Sigmoid colon (tissue), 4 donors: Measurements from ENCODE around the gene MBP.

Source experiments
- POLR2AphosphoS5 ChIP-seq, 4 donors: sonication (generic); formaldehyde crosslinking; IDR thresholded peaks; one replicate each; pipeline ENCODE4 v1.6.1; 2017; ENCODE audit warnings: antibody characterized with exemption in 4 of 4
- TF ChIP-seq, protein P1 (sequence below), 4 experiments: fragments of 450-650 bp in 3 of 4; fragments of 200-600 bp in 1 of 4; IDR thresholded peaks; one replicate each; pipeline ENCODE4 v1.5.1; 2016 to 2019; ENCODE audit warnings: antibody characterized with exemption in 4 of 4, mild to moderate bottlenecking in 3 of 4, moderate library complexity in 2 of 4

DNA sequence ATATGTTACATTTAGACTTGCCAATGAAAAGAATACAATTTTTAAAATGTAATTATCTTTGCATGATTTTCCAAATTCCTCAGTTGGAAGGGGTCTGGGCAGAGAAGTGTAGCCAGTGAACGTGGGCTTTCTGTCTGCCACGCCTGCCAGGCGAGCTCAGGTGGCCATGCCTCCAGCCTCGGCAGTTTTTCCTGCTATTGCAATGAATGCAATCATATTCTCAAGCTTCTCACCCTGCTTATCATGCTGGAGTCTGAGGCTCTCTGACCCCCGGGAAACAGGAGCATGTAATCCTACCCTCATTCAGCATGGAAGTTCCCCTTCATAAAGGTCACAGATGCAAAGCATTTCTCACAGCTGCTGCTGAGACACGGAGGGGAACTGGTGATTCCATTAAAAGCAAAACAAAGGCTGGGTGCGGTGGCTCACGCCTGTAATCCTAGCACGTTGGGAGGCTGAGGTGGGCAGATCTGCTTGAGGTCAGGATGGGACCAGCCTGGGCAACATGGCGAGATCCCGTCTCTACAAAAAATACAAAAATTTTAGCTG lies 154.8 kb downstream of the MBP start:
- TF ChIP-seq POLR2AphosphoS5 (IDR thresholded peaks at IDR 0.05), result no peak
- TF ChIP-seq, protein P1, sequence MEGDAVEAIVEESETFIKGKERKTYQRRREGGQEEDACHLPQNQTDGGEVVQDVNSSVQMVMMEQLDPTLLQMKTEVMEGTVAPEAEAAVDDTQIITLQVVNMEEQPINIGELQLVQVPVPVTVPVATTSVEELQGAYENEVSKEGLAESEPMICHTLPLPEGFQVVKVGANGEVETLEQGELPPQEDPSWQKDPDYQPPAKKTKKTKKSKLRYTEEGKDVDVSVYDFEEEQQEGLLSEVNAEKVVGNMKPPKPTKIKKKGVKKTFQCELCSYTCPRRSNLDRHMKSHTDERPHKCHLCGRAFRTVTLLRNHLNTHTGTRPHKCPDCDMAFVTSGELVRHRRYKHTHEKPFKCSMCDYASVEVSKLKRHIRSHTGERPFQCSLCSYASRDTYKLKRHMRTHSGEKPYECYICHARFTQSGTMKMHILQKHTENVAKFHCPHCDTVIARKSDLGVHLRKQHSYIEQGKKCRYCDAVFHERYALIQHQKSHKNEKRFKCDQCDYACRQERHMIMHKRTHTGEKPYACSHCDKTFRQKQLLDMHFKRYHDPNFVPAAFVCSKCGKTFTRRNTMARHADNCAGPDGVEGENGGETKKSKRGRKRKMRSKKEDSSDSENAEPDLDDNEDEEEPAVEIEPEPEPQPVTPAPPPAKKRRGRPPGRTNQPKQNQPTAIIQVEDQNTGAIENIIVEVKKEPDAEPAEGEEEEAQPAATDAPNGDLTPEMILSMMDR (IDR thresholded peaks at IDR 0.05), result no peak
